BE2C (cell line): ENCODE data around the gene RNF41.

ENCODE experiments used
- DNase-seq: peaks from one replicate; pipeline ENCODE4 v3.0.0-alpha.2; 2020
- H3K27me3 ChIP-seq: fragments of 250-450 bp; sonication (Bioruptor Pico); 2 replicates; pipeline ENCODE4 v1.5.1; 2020; ENCODE audit warnings: mild to moderate bottlenecking
- H3K36me3 ChIP-seq: fragments of 250-450 bp; sonication (Bioruptor Pico); 2 replicates; pipeline ENCODE4 v1.5.1; 2020; ENCODE audit warnings: mild to moderate bottlenecking
- H3K4me1 ChIP-seq: fragments of 250-450 bp; sonication (Bioruptor Pico); 2 replicates; pipeline ENCODE4 v1.5.1; 2020
- H3K4me3 ChIP-seq: 2 replicates; pipeline ENCODE4 v1.5.1; 2011; ENCODE audit warnings: low read depth, low read length
- H3K9me3 ChIP-seq: fragments of 250-450 bp; sonication (Bioruptor Pico); 2 replicates; pipeline ENCODE4 v1.5.1; 2020
- TF ChIP-seq, protein P1 (sequence below): IDR thresholded peaks from 2 replicates; pipeline ENCODE4 v1.5.1; 2012; ENCODE audit warnings: mild to moderate bottlenecking, low read depth, low read length

RNF41 gene

DNA sequence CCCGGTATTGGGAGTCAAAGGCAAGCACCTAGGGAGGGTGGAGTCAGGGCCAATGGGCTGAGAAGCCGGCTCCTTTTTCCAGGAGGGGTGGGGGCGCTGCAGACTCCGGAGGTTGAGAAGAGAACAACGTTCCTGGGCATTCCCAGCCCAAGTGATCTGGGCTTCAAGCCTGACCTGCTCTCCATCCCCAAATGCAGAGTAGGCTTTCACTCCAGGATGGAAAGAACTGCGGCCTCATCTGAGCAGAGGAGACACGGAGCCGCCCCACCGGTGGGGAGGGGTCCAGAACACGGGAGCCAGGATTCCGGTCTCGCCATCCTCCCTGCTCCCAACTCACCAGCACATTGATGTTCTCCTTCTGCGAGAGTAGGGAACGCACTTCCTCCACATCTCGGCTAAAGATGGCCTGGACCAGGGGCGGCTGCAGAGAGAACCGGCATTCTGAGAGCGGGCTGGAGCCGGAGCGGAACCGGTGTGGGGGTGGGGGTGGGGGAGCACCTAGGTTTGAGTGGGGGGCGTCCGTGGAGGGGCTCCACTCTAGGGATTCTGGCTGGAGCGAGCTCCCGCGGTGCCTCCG is 35.9 kb upstream of the RNF41 start:
- H3K36me3 ChIP-seq = peaks cover 36% of the 10 kb centered on the region
- peak; percentile 59 for DNase-seq

DNA sequence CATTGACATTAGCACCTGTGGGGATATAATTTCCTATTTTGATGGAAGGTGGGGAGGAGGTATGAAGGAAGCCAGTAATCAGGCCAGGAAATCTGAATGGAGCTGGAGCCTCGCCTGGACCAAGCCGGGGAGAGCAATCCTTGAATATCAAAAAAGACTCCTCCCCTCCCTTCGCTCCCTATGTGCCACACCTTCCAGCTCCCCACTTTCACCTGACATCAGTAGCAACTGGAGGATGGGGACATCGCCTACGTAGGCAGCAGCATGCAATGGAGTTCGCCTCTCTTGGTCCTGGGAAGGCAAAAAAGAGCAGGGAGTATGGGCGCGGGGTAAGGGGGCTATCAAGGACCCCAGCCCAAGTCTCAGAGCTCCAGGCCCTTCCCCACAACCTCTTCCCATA is 35.3 kb upstream of the RNF41 start:
- no peaks in the 10 kb centered on the region for H3K9me3 ChIP-seq
- H3K4me1 ChIP-seq = peaks cover 11% of the 10 kb centered on the region
- peak overlapping the region; percentile 77 for H3K4me3 ChIP-seq
- H3K36me3 ChIP-seq = peaks cover 39% of the 10 kb centered on the region
- H3K27me3 ChIP-seq = no peaks in the 10 kb centered on the region
- no peak for DNase-seq
- TF ChIP-seq, protein P1, sequence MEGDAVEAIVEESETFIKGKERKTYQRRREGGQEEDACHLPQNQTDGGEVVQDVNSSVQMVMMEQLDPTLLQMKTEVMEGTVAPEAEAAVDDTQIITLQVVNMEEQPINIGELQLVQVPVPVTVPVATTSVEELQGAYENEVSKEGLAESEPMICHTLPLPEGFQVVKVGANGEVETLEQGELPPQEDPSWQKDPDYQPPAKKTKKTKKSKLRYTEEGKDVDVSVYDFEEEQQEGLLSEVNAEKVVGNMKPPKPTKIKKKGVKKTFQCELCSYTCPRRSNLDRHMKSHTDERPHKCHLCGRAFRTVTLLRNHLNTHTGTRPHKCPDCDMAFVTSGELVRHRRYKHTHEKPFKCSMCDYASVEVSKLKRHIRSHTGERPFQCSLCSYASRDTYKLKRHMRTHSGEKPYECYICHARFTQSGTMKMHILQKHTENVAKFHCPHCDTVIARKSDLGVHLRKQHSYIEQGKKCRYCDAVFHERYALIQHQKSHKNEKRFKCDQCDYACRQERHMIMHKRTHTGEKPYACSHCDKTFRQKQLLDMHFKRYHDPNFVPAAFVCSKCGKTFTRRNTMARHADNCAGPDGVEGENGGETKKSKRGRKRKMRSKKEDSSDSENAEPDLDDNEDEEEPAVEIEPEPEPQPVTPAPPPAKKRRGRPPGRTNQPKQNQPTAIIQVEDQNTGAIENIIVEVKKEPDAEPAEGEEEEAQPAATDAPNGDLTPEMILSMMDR = no peak

More for the DNA sequence above, 35.9 kb upstream of the RNF41 start:
- Histone ChIP-seq H3K27me3 (no peaks in the 10 kb centered on the region), H3K4me1 (peaks cover 11% of the 10 kb centered on the region), H3K9me3 (no peaks in the 10 kb centered on the region), H3K4me3 (peak overlapping the region; percentile 77)
- TF ChIP-seq, protein P1 = 0 out of 2 replicates have a peak, but pooled peaks have one; percentile 19

DNA sequence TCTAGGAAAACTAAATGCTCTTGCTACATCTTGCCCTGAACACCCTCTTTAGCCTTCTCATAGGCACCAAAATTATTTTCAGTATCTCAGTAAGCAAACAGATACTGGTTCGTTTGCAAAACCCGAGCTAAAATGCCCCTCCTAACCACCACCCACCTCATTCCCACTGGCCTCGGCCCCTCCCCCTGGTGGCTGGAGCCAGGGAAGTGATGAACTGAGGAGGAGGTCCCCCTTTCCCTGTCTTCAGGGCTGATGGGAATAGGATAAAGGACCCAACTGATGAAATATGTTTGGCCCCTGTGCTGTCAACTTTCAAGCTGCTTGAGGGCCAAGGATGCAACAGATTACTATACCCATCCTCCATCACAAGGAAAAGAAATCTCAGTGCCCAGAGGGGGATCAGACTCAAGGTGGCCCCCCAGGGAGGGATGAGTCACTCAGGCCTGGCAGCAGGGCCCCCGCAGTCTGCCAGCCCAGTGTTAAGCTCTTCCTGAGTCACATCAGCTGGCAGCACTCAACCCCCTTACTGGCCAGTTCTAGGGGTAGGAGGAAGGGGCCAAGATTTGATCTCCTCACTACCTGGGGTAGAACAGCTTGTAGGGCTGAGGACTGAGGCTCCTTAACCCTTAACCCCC is 34.7 kb upstream of the RNF41 start:
- no peak for DNase-seq

DNA sequence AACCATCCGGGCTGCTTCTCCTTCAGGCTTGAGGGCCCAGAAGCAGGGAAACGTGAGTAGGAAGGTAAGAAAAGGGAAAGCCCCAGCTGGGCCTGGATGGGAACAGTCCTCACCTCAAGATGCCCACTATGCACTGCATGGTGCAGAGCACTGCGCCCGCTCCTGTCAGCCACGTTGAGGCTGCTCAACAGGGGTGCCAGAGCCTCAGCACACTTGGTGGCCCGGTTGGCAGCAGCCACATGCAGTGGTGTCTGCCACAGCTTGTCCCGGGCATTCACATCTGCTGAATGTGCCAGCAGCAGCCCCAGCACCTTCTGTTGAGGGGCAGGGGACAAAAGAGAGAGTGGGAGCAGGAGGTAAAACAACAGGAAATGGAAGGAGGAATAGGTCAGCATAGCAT is 33.9 kb upstream of the RNF41 start:
- DNase-seq = no peak
- TF ChIP-seq, protein P1 = no peak
- Histone ChIP-seq H3K4me1 (peaks cover 11% of the 10 kb centered on the region), H3K36me3 (peaks cover 49% of the 10 kb centered on the region), H3K9me3 (no peaks in the 10 kb centered on the region), H3K4me3 (no peak overlapping the region), H3K27me3 (no peaks in the 10 kb centered on the region)

More for the DNA sequence above, 34.7 kb upstream of the RNF41 start:
- Histone ChIP-seq H3K27me3 (no peaks in the 10 kb centered on the region), H3K9me3 (no peaks in the 10 kb centered on the region), H3K4me3 (no peak overlapping the region), H3K36me3 (peaks cover 43% of the 10 kb centered on the region), H3K4me1 (peaks cover 11% of the 10 kb centered on the region)
- TF ChIP-seq, protein P1 = peak; percentile 10; the same call in 1 of the 2 replicates

DNA sequence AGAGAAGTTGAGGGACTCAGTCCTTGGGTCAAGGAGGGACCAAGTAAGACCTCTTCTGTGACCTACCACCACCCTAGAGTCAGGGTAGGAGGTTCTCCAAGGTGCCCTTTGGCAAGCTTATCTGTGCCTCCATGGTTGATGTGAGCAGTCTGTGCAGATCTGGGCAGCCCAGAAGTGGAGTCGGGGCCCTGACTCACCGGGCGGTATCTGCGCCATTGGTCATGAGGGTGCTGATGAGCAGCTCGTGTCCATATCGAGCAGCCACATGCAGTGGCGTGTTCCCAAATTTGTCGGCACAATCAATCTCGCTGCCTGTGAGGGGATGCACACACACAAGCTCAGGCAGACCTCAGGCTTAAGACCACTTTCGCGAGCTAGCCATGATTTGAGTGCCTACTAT is 31.4 kb upstream of the RNF41 start:
- Histone ChIP-seq H3K9me3 (no peaks in the 10 kb centered on the region), H3K27me3 (no peaks in the 10 kb centered on the region), H3K36me3 (peaks cover 64% of the 10 kb centered on the region), H3K4me1 (peaks cover 11% of the 10 kb centered on the region), H3K4me3 (no peak overlapping the region)
- TF ChIP-seq, protein P1 = no peak
- DNase-seq = no peak

DNA sequence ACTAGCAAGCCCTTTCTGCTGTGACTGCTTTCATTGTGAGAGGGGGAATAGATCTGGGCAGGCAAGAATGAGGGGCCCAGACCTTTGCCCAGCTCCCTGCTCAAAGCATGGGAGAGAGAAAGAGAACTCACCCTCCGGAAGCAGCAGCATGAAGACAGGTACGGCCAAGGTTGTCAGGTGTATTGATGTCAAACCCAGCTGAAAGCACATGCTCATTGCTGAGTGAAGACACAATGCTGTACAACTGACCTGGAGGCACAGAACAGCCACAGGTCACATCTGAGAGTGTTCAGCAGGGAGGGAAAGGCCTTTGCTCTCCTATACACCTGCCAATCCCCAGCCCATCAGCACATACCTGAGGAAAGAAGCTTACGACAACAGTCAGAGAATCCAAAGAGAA is 30.9 kb upstream of the RNF41 start:
- H3K4me1 ChIP-seq = peaks cover 11% of the 10 kb centered on the region
- no peak for DNase-seq
- H3K36me3 ChIP-seq = peaks cover 65% of the 10 kb centered on the region

More for the DNA sequence above, 30.9 kb upstream of the RNF41 start:
- no peaks in the 10 kb centered on the region for H3K9me3 ChIP-seq
- H3K27me3 ChIP-seq = no peaks in the 10 kb centered on the region
- TF ChIP-seq, protein P1 = no peak
- no peak overlapping the region for H3K4me3 ChIP-seq
